B cell (primary cell): ENCODE data around the gene MRPS22. TPM values are rescaled to one million over a fixed set of nuclear protein-coding genes. Genes with fewer than 3 reads are reported as not detected.

Experiments
- ATAC-seq: fragments of 200-7000 bp; cut with Tn5 transposase; one replicate; pipeline ENCODE4 v1.10.0; 2021; ENCODE audit warnings: low read depth, mild to moderate bottlenecking, moderate number of reproducible peaks, moderate library complexity
- CTCF ChIA-PET: fragments of 350-600 bp; sonication (Branson Sonifier 250); formaldehyde crosslinking; loops from one replicate; lab custom pipeline; 2021; ENCODE audit warnings: antibody characterized with exemption, inconsistent platforms; lab: Charles Lee
- POLR2A ChIA-PET: fragments of 350-600 bp; sonication (Branson Sonifier 250); formaldehyde crosslinking; loops from one replicate; lab custom pipeline; 2021; ENCODE audit warnings: antibody characterized with exemption; lab: Charles Lee
- DNase-seq: peaks from one replicate; pipeline ENCODE4 v3.0.0; 2013
- H2AFZ ChIP-seq: 2 replicates; pipeline ENCODE4 v1.6.1; 2012; ENCODE audit warnings: mild to moderate bottlenecking, low read depth, low read length; ENCODE audit not compliant: insufficient read depth, poor library complexity, severe bottlenecking
- H3K27ac ChIP-seq, 2 donors: 1 replicate in 1 of 2; 2 replicates in 1 of 2; pipeline ENCODE4 v1.5.1; 2012 to 2013; ENCODE audit warnings: low read length in 2 of 2, mild to moderate bottlenecking in 2 of 2, moderate library complexity in 1 of 2
- H3K27me3 ChIP-seq, 4 experiments: fragments of 200-600 bp in 1 of 4; sonication (generic) in 1 of 4; replicated peaks in 1 of 4; 1 replicate in 2 of 4; 2 replicates in 2 of 4; pipeline versions ENCODE4 v1.6.1 to v1.7.0; 2013 to 2016; ENCODE audit warnings: low read length in 3 of 4, mild to moderate bottlenecking in 2 of 4, mixed read lengths in 1 of 4, moderate library complexity in 1 of 4; ENCODE audit not compliant: insufficient read depth in 4 of 4, control insufficient read depth in 3 of 4; ENCODE audit errors: control extremely low read depth in 1 of 4
- H3K36me3 ChIP-seq, 2 experiments: replicated peaks in 1 of 2; 1 replicate in 1 of 2; 2 replicates in 1 of 2; pipeline versions ENCODE4 v1.6.1 to v1.7.1; 2013; ENCODE audit warnings: low read length in 1 of 2; ENCODE audit not compliant: insufficient read depth in 2 of 2, control insufficient read depth in 1 of 2; ENCODE audit errors: control extremely low read depth in 1 of 2, extremely low read depth in 1 of 2
- H3K4me1 ChIP-seq, 2 donors: fragments of 200-600 bp in 1 of 2; sonication (generic) in 1 of 2; 1 replicate in 1 of 2; 2 replicates in 1 of 2; pipeline versions ENCODE4 v1.5.1 to v1.6.1; 2013 to 2017; ENCODE audit warnings: low read length in 2 of 2; ENCODE audit not compliant: control insufficient read depth in 2 of 2, insufficient read depth in 2 of 2
- H3K4me2 ChIP-seq: replicated peaks from 2 replicates; pipeline ENCODE3; 2012; ENCODE audit warnings: mild to moderate bottlenecking, low read depth, low read length; ENCODE audit not compliant: poor library complexity, severe bottlenecking
- H3K4me3 ChIP-seq, 5 experiments: fragments of 200-600 bp in 1 of 5; sonication (generic) in 1 of 5; 1 replicate in 3 of 5; 2 replicates in 2 of 5; pipeline versions ENCODE4 v1.5.1 to v1.7.0; 2011 to 2016; ENCODE audit warnings: low read length in 4 of 5, mild to moderate bottlenecking in 4 of 5, low read depth in 2 of 5, control low read depth in 1 of 5, moderate library complexity in 1 of 5; ENCODE audit not compliant: insufficient read depth in 1 of 5; ENCODE audit errors: control extremely low read depth in 1 of 5, extremely low read depth in 1 of 5
- H3K79me2 ChIP-seq: fragments of 200-600 bp; sonication (generic); one replicate; pipeline ENCODE4 v1.6.0; 2016; ENCODE audit warnings: low read length; ENCODE audit not compliant: control insufficient read depth, insufficient read depth
- H3K9ac ChIP-seq: fragments of 200-600 bp; sonication (generic); 2 replicates; pipeline ENCODE4 v1.6.1; 2017; ENCODE audit warnings: mild to moderate bottlenecking, low read length, moderate library complexity
- H3K9me3 ChIP-seq, 3 donors: one replicate each; pipeline versions ENCODE4 v1.6.1 to v1.7.1; 2013; ENCODE audit warnings: low read length in 2 of 3; ENCODE audit not compliant: control insufficient read depth in 2 of 3, insufficient read depth in 1 of 3; ENCODE audit errors: control extremely low read depth in 1 of 3
- H4K20me1 ChIP-seq: 2 replicates; pipeline ENCODE4 v1.6.0; 2012; ENCODE audit warnings: mild to moderate bottlenecking, low read length; ENCODE audit not compliant: insufficient read depth, control insufficient read depth, poor library complexity, severe bottlenecking
- H3K27ac Mint-ChIP-seq: one replicate; pipeline ENCODE4 v1.8.0; 2021; ENCODE audit warnings: mixed read lengths
- H3K27me3 Mint-ChIP-seq: one replicate; pipeline ENCODE4 v1.8.0; 2021; ENCODE audit warnings: mixed read lengths
- H3K4me1 Mint-ChIP-seq: one replicate; pipeline ENCODE4 v1.8.0; 2021; ENCODE audit warnings: mixed read lengths
- H3K4me3 Mint-ChIP-seq: one replicate; pipeline ENCODE4 v1.8.0; 2021; ENCODE audit warnings: mixed read lengths
- H3K9me3 Mint-ChIP-seq: one replicate; pipeline ENCODE4 v1.8.0; 2022; ENCODE audit warnings: mixed read lengths; ENCODE audit not compliant: insufficient read depth
- CTCF ChIP-seq: fragments of 200-600 bp; IDR thresholded peaks from one replicate; pipeline ENCODE4 v1.8.0; 2022; ENCODE audit warnings: antibody characterized with exemption, mild to moderate bottlenecking
- EZH2 ChIP-seq: IDR thresholded peaks from 2 replicates; pipeline ENCODE4 v1.6.1; 2012; ENCODE audit warnings: borderline replicate concordance, low read depth, mild to moderate bottlenecking, moderate library complexity, low read length; ENCODE audit not compliant: insufficient read depth, poor library complexity, severe bottlenecking
- WGBS: methylation state at CpG from one replicate; pipeline ENCODE4 v1.1.5; 2013; ENCODE audit warnings: missing lambda C conversion rate; ENCODE audit not compliant: insufficient coverage; 5-methylcytosine and 5-hydroxymethylcytosine counted together
- intact Hi-C: fragments of 100-400 bp; cut with micrococcal nuclease; formaldehyde crosslinking; loops from one replicate; pipeline ENCODE4 v1.10.0; 2022
- polyA plus RNA-seq: library from polyadenylated mRNA; depleted of rRNA; stranded (reverse); fragments of >200 nt; gene quantifications from 2 replicates; pipeline ENCODE4 v1.2.3, GENCODE V29; 2012
- total RNA-seq, 2 donors: library from RNA; stranded (reverse); fragments of 120-200 nt in 1 of 2; gene quantifications; 1 replicate in 1 of 2; 2 replicates in 1 of 2; pipeline versions ENCODE4 v1.2.3 to v1.2.4, GENCODE V29; 2013 to 2022

The MRPS22 gene
- total and polyA plus RNA-seq, 2 donors (not counting 1 experiment from before 2014, with no cell fraction given) = 19.1 to 32.5 TPM

GRCh38 chr3:139320551-139321309 is 23.1 kb upstream of the MRPS22 start:
- Histone ChIP-seq H4K20me1 (no peaks in the 10 kb centered on the region), H3K79me2 (no peaks in the 10 kb centered on the region), H2AFZ (no peak overlapping the region), H3K9me3 (no peaks in the 10 kb centered on the region), H3K9ac (no peak overlapping the region), H3K4me1 (no peaks in the 10 kb centered on the region), H3K4me2 (no peak overlapping the region), H3K27ac (no peak overlapping the region), H3K36me3 (no peaks in the 10 kb centered on the region), H3K4me3 (no peak overlapping the region), H3K27me3 (peaks cover 0 to 2% (median 0%) of the 10 kb centered on the region in 4 experiments)
- ATAC-seq (no peak), DNase-seq (no peak)
- ChIA-PET CTCF (no interaction called here), POLR2A (no interaction called here)
- no peaks in the 10 kb centered on the region for H3K4me1 Mint-ChIP-seq
- no peak overlapping the region for H3K4me3 Mint-ChIP-seq
- TF ChIP-seq EZH2 (no peak), CTCF (no peak)
- no peak overlapping the region for H3K27ac Mint-ChIP-seq
- intact Hi-C loops = no loop called here
- 81% methylated on average over 3 of the region's 8 CpGs for WGBS
- no peaks in the 10 kb centered on the region for H3K9me3 Mint-ChIP-seq
- peaks cover 39% of the 10 kb centered on the region for H3K27me3 Mint-ChIP-seq

- H3K79me2 ChIP-seq = no peaks in the 10 kb centered on the region
- Mint-ChIP-seq H3K27me3 (peaks cover 27% of the 10 kb centered on the region), H3K9me3 (no peaks in the 10 kb centered on the region), H3K4me1 (no peaks in the 10 kb centered on the region), H3K27ac (no peak overlapping the region), H3K4me3 (no peak overlapping the region)
- no peaks in the 10 kb centered on the region for H3K4me1 ChIP-seq
- CTCF ChIA-PET = no interaction called here
- no peak overlapping the region for H3K4me3 ChIP-seq
- no peaks in the 10 kb centered on the region for H3K9me3 ChIP-seq
- intact Hi-C loops = no loop called here
- 59% methylated on average over 3 of the region's 5 CpGs for WGBS
- no peak for DNase-seq
- no peak overlapping the region for H3K27ac ChIP-seq
- no peak overlapping the region for H3K9ac ChIP-seq
- no peak overlapping the region for H2AFZ ChIP-seq
- no peak overlapping the region for H3K4me2 ChIP-seq
- POLR2A ChIA-PET = no interaction called here
- TF ChIP-seq EZH2 (no peak), CTCF (no peak)
- H3K36me3 ChIP-seq = no peaks in the 10 kb centered on the region
- ATAC-seq = no peak
- peaks cover 0 to 2% (median 0%) of the 10 kb centered on the region in 4 experiments for H3K27me3 ChIP-seq
- no peaks in the 10 kb centered on the region for H4K20me1 ChIP-seq
These were observed 21.5 kb upstream of the MRPS22 start for GRCh38 chr3:139322346-139322745.
